Superior temporal gyrus (tissue), 1 donor: Measurements from ENCODE around the gene DPF1.
"Not testable (repeated sequence)": the region's sequence is repeated elsewhere in the genome, so short reads cannot be mapped to it uniquely, and the experiment has no call there.

ENCODE experiments used
- DNase-seq: peaks from one replicate; pipeline ENCODE4 v3.0.0-alpha.2; 2016; ENCODE audit errors: extremely low spot score

The DPF1 gene

DNA sequence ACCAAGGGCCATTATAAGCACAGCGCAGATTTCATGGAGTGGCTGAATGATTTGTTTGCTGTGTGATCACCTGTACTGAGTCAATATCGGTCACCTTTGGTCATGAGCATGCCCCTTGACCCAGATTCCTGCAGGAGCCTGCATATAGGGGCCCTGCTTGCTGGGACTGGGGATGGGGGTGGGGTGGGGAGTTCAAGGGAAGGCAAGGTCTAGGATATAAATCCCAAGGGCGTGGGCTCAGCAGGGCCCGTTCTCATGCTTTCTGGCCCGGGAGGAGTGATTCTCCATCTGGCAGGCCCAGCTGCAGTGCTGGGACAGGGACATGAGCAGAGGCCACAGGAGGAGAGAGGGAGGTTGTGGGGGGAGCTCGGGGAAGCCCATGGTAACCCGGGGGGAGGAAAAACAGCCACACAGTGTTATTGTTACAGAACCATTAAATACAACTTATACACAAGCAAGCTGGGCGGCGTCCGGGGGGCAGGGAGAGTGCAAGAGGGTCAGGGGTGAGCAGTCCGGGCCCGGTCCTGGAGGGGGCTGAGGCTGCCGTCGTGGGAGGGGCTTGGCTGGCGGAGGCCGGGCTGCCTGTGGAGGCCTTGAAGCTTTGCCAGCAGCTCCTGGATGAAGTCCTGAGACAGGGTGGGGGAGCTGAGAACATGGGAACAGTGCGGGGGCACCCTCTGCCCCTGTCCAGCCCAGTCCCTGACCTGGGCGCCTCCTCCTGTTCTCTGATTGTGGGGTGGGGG, 27.0 kb upstream of the DPF1 start:
- DNase-seq: peak; percentile 73

DNA sequence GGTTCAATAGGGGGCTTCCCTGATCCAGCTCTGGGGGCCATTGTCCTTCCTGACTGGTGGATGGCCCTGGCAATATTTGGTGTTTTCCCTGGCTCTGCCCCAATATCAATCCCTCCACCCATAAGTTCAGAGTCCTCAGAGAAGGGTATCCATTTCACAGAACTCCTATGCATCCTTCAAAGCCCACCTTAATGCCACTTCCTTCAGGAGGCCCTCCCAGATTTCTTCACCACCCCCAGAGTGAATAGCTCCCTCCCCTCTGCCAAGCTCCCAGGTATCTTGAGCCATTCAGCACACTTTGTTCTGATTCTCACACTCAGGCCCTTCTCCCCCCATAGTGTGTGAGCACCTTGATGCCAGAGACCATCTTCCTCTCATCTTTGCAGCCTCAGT, 26.4 kb upstream of the DPF1 start:
- no peak for DNase-seq

DNA sequence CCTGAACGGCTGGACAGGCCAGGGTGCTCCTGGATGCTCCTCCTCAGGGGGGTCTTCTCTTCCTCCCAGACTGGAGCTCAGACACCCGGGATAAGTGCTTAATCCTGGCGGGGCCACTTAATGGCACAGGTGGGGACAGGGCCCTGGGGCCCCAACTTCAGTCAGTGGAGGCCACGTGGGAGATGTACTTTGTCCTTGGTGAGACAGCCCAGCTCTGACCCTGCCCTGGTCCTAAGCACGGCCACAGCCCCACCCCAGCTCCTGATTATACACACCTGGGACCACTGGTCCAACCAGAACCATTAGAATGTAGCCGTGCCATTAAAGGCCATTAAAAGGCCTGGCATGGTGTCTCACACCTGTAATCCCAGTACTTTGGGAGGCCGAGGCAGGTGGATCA, 24.4 kb upstream of the DPF1 start:
- DNase-seq: no peak

DNA sequence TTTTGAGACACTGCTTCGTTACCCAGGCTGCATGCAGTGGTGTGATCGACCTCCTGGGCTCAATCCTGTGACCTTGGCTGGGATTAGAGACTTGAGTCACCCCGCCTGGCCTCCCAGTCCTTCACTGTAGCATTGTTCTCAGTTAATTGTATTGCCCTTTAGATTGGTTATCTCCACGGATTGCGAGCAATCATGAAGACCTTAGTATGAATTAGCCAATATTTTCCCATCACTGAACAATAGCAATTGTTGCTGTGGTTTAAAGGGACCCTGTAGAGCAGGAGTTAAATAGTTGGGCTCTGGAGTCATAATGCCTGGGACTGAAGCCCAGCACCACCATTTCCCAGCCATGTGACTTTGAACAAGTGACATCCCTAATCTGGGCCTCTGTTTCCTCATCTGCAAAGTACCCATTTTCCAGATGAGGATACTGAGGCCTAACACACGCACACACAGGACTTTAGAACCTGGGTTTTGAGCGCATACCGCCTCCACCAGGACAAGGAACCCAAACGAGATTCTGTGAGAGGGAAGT, 23.8 kb upstream of the DPF1 start:
- peak; percentile 75 for DNase-seq

DNA sequence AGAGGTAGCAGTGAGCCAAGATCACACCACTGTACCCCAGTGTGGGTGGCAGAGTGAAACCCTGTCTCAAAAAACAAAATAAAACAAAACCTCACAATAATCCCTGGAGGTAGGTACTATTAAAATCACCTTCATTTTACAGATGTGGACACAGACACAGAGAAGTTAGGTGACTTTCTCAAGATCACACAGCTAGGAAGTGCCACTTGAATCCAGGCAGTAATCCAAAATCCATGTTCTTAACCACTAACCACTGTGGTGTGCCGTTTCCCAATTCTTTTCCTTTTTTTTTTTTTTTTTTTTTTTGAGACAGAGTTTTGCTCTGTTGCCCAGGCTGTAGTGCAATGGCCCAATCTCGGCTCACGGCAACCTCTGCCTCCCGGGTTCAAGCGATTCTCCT, 23.1 kb upstream of the DPF1 start:
- no peak for DNase-seq

DNA sequence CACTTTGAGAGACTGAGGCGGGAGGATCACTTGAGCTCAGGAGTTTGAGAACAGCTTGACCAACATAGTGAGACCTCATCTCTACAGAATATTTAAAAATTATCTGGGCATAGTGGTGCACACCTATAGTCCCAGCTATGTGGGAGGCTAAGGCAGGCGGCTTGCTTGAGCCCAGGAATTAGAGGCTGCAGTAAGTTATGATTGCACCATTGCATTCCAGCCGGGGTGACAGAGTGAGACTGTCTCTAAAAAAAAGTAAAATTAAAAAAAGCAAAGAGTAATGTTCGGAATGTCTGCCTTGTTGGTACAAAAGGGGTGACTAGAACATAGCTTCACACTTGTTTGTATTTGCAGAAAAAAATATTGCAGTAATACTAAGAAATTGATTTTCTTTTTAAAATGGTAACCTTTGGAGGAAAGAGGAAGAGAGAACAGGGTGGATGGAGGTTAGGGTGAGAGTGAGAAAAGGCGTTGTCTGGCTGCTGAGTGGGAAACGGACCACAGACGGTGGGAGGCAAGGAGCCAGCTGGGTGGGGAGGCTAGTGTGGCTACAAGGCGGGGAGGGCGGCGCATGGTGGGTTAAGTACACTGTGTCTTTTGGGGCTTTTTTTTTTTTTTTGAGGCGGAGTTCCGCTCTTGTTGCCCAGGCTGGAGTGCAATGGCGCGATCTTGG, 21.9 kb upstream of the DPF1 start:
- no peak for DNase-seq

DNA sequence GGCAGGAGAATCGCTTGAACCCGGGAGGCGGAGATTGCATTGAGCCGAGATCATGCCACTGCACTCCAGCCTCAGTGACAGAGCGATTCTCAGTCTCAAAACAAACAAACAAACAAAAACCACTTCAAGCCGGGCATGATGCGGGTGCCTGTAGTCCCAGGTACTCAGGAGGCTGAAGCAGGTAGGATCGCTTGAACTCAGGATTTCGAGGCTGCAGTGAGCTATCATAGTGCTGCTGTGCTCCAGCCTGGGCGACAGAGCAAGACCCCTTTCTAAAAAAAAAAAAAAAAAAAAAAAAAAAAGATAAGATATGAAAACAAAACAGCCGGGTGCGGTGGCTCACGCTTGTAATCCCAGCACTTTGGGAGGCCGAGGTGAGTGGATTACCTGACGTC, 19.3 kb upstream of the DPF1 start:
- DNase-seq: no peak

DNA sequence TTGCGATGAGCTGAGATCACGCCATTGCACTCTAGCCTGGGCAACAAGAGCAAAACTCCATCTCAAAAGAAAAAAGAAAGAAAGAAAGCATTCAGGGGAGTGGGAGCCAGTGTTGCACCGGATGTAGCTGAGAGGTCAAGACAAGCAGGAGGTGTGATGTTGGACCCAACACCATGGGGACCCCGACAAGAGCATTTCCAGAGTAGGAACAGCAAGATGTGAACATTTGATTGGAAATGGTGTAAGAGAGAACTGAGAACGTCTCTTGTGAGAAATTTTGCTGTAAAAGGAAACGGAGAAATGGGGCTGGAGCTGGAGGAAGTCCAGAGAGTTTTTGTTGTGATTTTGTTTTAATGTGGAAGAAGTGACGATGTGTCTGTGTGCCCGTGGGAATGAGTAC, 15.8 kb upstream of the DPF1 start:
- no peak for DNase-seq

DNA sequence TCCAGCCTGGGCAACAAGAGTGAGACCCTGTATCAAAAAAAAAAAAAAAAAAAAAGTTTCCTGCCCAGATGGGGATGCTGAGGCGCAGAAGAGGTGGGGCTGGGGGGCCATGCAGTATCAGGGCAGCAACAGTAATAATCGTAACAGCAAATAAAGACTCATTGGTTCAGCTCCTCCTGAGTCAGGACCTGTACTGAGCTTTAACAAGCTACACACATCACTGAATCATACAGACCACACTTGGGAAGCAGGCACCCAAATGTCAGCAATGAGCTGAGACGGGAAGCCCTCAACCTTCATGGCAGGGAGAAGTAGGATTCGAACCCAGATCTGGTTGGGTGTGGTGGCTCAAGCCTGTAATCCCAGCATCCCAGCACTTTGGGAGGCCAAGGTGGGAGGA, 10.6 kb upstream of the DPF1 start:
- DNase-seq: no peak

DNA sequence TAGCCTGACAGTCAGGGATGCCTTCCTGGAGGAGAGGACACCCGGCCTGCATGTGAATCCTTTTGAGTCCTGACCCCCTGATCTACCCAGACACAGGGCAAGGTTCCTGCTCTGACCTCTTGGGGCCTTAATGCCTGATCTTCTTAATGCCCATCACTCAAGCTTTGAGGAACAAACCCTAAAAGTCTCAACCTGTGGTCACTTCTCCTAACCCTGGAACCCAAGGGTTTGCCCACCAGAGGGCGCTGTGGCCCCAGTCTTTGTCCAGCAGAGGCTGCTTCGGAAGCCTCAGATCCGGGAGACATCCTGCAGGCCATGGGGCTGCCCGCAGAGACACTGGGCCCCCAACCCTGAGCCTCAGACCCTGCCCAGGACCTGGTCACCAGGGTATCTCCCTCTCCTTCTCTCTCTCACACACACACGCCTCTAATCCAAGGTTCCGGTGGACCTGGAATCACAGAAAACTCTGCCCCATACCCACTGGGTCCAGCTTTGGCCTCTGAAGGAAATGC, 9.8 kb upstream of the DPF1 start:
- DNase-seq: peak; percentile 90

DNA sequence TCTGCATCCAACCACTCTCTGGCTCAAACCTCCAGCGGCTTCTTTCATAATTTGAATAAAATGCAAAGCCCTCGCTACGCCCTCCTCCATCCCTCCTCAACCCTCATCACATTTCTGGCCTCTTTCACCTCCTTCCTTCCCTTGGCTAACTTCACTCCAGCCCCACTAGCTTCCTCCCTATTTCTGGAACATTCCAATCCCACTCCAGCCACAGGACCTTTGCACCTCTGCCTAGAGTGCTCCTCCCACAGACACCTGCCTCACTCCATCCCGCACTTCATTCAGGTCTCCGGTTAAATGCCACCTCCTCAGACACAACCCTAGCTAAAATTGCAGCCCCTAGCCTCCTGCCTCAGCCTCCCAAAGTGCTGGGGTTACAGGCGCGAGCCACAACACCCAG, 7.9 kb upstream of the DPF1 start:
- no peak for DNase-seq

DNA sequence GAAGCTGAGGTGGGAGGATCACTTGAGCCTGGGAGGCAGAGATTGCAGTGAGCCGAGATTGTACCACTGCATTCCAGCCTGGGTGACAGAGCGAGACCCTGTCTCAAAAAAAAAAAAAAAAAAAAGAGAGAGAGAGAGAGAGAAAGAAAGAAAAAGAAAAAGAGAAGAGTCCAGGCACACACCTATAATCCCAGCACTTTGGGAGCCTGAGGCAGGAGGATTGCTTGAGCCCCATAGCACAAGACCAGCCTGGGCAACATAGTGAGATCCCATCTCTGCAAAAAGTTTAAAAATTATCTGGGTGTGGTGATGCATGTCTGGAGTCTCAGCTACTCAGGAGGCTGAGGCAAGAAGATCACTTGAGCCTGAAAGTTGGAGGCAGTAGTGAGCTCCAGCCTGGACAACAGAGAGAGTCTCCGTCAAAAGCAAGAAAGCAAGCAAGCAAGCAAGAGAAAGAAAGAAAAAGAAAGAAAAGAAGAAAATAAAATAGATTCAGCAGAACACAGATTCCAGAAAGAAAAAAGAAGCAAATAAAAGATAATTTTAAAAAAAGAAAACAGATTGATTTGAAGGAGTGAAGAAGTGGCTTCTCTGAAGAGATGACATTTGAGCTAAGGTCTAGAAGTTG, 6.6 kb upstream of the DPF1 start:
- DNase-seq: not testable (repeated sequence)

DNA sequence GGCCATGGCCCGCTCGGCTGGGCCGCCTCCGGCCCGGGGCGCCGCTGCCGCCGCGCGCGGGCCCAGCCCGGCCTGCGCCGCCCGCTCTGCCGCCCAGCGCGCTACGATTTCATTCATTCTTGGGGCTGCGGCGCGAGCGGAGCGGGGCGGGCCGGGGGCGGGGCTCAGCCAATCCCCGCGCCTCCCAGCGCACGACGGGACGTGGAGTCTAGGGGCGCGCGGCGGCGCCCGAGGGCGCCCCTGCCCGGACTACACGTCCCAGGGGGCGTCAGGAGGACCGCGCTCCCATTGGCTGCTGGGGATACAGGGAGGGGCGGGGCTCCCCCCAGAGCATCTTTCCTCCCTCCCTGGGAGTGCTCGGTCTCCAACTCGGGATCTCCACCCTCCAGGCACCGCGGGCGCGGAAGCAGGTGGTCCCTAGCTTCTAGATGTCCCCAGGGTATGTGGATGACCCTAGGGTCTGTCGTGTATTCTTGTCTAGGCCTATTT, 5.6 kb upstream of the DPF1 start:
- peak; percentile 95 for DNase-seq

DNA sequence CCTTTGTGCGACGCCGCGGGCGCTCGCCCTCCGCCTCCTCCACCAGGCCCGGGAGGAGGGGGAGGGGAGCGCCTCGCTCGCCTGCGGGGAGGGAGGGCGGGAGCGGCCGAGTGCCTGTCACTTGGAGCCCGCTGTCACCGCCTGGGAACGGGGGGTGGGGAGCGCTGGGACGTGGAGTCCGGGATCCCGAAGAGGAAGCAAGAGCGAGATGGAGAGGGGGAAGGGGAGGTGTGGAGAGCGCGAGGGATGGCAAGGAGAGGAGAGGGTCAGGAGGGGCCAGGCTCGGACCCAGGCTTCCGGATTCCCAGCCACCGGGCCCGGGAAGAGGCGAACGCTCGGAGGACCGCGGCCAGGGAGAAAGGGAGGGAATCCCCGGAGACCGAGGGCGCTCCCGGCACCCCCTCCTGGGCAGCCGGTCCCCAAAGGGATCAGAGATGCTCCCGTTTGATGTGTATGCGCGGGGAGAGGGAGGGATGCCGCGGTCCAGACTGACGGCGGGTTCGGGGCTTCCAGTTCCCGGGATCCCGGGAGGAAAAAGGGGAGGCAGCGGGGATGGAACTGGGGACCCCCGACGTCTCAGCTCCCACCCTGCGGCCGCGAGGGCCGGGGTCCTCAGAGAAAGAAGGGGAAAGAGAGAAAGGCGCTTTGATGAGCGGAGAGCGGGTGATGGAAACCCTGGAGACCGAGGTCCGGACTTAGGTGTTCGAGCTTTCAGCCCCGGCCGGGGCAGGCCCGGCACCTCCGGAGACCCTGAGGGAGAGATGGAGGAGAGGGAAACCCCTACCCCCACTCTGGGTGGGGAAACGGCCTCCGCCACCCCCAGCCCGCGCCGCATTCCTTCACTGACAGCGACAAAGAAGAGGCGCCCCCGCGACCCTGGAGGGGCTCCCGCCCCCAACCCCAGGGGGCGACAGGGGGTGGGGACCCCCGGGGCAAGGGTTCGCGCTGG, 4.7 kb upstream of the DPF1 start:
- DNase-seq: no peak

DNA sequence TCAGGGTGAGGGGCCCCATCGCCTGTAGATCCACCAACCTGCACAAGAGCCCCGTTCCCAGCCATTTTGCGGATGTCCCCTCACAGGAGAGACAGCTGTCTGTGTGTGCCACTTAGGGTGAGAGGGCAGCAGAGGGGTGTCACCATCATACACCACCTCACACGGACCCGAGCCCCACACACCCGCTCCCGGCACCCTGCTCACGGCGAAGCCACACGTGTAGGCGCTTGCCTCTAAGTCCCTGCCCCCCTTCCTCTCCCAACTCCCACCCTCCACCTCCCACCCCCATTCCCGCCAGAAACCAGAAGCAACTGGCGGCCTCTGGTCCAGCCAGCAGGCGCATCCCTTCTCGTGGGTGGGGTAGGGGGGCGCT, 4.0 kb upstream of the DPF1 start:
- DNase-seq: no peak

DNA sequence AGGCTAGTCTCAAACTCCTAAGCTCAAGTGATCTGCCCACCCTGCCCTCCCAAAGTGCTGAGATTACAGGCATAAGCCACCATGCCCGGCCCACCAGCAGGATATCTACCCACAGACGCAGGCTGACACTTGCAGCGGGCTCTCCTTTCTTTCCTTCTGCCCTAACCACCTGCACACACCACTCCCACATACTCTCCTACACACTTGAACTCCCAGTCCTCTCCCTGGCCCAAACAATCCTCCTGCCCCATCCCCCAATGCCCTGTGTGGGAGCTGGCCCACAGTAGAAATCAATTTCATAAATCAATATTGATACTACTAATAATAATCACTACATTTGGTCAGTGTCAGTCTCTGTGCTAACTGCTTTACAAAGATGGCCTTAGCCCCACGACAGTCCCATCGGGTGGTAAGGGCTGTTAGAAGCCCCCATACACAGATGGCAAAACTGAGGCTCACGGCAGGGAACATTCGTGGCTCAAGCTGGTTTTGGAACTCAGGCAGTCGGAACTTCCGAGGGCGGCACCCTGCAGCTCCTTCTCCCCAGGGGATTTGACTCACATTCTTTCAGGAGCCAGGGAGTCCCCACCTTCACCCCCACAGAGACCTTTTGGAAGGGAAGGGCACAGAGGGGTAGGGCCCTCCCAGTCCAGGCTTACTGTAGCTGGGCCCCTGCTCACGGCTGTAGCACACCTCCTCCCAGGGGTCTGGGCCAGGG, 3.4 kb upstream of the DPF1 start:
- no peak for DNase-seq

DNA sequence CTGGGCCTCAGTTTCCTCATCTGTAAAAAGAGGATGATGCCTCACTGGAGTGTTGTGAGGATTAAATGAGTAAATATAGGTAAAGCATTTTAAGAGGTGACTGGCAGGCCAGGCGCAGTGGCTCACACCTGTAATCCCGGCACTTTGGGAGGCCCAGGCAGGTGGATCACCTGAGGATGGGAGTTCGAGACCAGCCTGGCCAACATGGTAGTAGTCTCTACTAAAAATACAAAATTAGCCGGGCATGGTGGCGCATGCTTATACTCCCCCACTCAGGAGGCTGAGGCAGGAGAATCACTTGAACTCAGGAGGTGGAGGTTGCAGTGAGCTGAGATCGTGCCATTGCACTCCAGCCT, 819 bp upstream of the DPF1 start:
- not testable (repeated sequence) for DNase-seq

DNA sequence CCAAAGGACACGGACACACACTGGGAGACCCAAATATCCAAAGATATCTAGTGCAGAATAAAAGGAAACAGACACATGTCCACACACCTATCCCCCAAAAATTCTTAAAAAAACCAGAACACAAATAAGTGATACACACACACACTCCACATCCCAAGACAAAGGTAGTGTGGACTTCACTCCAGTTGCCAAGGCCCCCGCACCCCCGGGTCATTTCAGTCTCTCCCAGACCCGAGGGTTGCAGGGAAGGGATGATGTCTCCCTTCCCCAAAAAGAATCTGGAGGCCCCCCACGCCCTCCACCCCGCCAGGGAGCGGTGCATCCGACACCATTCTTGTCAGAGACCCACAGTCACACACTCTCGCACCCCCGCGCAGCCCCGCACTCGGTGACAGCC, 407 bp downstream of the DPF1 start:
- no peak for DNase-seq

DNA sequence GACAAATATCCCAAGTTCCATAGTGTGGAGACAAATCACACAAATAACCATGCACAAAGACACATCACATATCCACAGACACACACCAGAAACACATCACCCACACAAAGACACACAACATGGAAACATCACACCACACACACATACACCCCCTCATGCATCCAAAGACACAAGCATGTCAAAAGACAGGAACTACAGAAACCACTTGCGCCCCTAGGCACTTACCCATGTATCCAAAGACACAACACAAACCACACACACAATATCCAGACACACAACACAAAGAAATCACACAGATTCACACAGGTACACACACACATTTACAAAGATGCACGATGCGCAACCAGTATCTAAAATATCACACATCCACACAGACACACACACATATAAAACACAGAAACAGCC, 901 bp downstream of the DPF1 start:
- DNase-seq: no peak

DNA sequence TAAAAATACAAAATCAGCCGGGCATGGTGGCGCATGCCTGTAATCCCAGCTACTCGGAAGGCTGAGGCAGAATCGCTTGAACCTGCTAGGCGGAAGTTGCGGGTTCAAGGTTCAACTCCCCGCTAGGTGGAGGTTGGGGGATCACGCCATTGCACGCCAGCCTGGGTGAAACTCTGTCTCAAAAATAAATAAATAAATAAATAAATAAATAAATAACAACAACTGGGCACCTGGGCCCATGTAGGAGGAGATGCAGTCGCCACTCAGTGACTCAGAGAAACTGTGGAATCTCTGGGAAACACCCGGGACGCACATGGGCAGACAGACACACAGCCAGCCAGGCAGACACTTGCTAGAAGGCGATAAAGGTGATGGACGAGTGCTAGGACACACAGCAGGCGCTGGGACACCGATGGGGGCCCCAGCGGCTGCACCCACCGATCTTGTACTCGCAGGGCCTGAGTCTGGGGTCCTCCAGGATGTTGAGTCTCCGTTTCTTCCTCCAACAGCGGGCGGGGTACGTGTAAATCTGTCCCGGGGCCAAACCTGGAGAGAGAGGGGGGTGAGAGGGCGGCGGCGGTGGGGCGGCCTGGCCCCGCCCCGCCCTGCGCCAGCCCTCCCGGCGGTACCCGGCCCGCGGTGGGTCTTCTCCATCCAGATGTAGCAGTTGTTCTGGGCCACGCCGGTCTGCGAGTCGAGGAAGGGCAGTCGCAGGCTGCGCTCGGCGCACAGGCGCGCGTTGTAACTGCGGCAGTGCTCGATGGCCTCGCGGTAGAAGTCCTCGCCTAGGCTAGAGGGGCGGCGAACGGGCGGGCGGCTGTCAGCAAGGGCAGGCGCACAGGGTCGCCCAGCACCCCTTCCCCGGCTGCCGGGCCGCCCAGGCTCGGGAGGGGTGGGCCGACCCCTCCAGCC, 1.8 kb downstream of the DPF1 start:
- DNase-seq: no peak
